MM.1S (cell line): Measurements from ENCODE around the gene RPTOR.

Experiments
- DNase-seq: peaks from one replicate; pipeline ENCODE4 v3.0.0-alpha.2; 2015
- H2AFZ ChIP-seq: fragments of 300-600 bp; sonication (generic); 2 replicates; pipeline ENCODE4 v1.6.0; 2016; ENCODE audit warnings: antibody characterized with exemption, low read length
- H3F3A ChIP-seq: fragments of 300-600 bp; sonication (generic); 2 replicates; pipeline ENCODE4 v1.6.1; 2016; ENCODE audit warnings: mild to moderate bottlenecking, antibody characterized with exemption, low read length, moderate library complexity, mixed read lengths; ENCODE audit not compliant: insufficient read depth
- H3K27ac ChIP-seq: fragments of 300-600 bp; sonication (generic); 2 replicates; pipeline ENCODE4 v1.5.1; 2016; ENCODE audit warnings: mild to moderate bottlenecking, low read length
- H3K27me3 ChIP-seq: fragments of 300-600 bp; sonication (generic); replicated peaks from 2 replicates; pipeline ENCODE4 v1.6.0; 2016; ENCODE audit warnings: low read length; ENCODE audit not compliant: insufficient read depth
- H3K36me3 ChIP-seq: fragments of 300-600 bp; sonication (generic); replicated peaks from 2 replicates; pipeline ENCODE4 v1.6.1; 2016; ENCODE audit warnings: mild to moderate bottlenecking, low read length, mixed read lengths; ENCODE audit not compliant: insufficient read depth
- H3K4me1 ChIP-seq: fragments of 300-600 bp; sonication (generic); 2 replicates; pipeline ENCODE4 v1.6.1; 2016; ENCODE audit warnings: low read length, mixed read lengths
- H3K4me2 ChIP-seq: fragments of 300-600 bp; sonication (generic); 2 replicates; pipeline ENCODE4 v1.6.0; 2016; ENCODE audit warnings: low read depth, low read length
- H3K4me3 ChIP-seq: fragments of 300-600 bp; sonication (generic); 2 replicates; pipeline ENCODE4 v1.5.1; 2016; ENCODE audit warnings: low read length, mixed read lengths
- H3K79me2 ChIP-seq: fragments of 300-600 bp; sonication (generic); 2 replicates; pipeline ENCODE4 v1.6.1; 2016; ENCODE audit warnings: mixed run types, low read length, mixed read lengths
- H3K9ac ChIP-seq: fragments of 300-600 bp; sonication (generic); 2 replicates; pipeline ENCODE4 v1.6.1; 2016; ENCODE audit warnings: low read length, mixed read lengths
- H3K9me2 ChIP-seq: fragments of 300-600 bp; sonication (generic); replicated peaks from 2 replicates; pipeline ENCODE4 v1.6.1; 2016; ENCODE audit warnings: mild to moderate bottlenecking, low read length, mixed read lengths; ENCODE audit not compliant: insufficient read depth
- H3K9me3 ChIP-seq: fragments of 300-600 bp; sonication (generic); replicated peaks from 2 replicates; pipeline ENCODE4 v1.6.1; 2016; ENCODE audit warnings: mild to moderate bottlenecking, low read length, mixed read lengths; ENCODE audit not compliant: insufficient read depth
- H4K20me1 ChIP-seq: fragments of 300-600 bp; sonication (generic); 2 replicates; pipeline ENCODE4 v1.6.1; 2016; ENCODE audit warnings: mild to moderate bottlenecking, low read length, moderate library complexity, mixed read lengths; ENCODE audit not compliant: insufficient read depth
- CTCF ChIP-seq: fragments of 300-600 bp; sonication (generic); IDR thresholded peaks from 2 replicates; pipeline ENCODE4 v1.5.1; 2016; ENCODE audit warnings: antibody characterized with exemption, low read length, mixed read lengths
- EZH2 ChIP-seq: fragments of 300-600 bp; sonication (generic); optimal IDR thresholded peaks from 2 replicates; pipeline ENCODE3; 2017; ENCODE audit warnings: low read depth, mild to moderate bottlenecking, antibody characterized with exemption, low read length, mixed read lengths
- EZH2phosphoT487 ChIP-seq: fragments of 300-600 bp; sonication (generic); IDR thresholded peaks from 2 replicates; pipeline ENCODE4 v1.6.1; 2018; ENCODE audit warnings: antibody characterized with exemption, low read length

Gene RPTOR

GRCh38 chr17:80871341-80871740 lies 326.7 kb downstream of the RPTOR start:
- H3K36me3 ChIP-seq: no peaks in the 10 kb centered on the region
- DNase-seq: peak; percentile 28
- H3K27ac ChIP-seq: no peak overlapping the region
- H3K9me2 ChIP-seq: no peaks in the 10 kb centered on the region
- no peaks in the 10 kb centered on the region for H3K9me3 ChIP-seq
- H3F3A ChIP-seq: no peaks in the 10 kb centered on the region
- H3K4me1 ChIP-seq: peaks cover 14% of the 10 kb centered on the region
- no peaks in the 10 kb centered on the region for H4K20me1 ChIP-seq
- H3K4me2 ChIP-seq: peak overlapping the region; percentile 72; the same call in 1 of the 2 replicates
- no peak for TF ChIP-seq EZH2phosphoT487
- no peak for TF ChIP-seq EZH2
- TF ChIP-seq CTCF: no peak
- no peak overlapping the region for H3K4me3 ChIP-seq
- H2AFZ ChIP-seq: no peak overlapping the region
- no peak overlapping the region for H3K9ac ChIP-seq
- no peaks in the 10 kb centered on the region for H3K27me3 ChIP-seq
- no peaks in the 10 kb centered on the region for H3K79me2 ChIP-seq

- Histone ChIP-seq H3K27ac (no peak overlapping the region), H3K9ac (no peak overlapping the region), H3K79me2 (no peaks in the 10 kb centered on the region), H3K9me2 (no peaks in the 10 kb centered on the region), H3K36me3 (no peaks in the 10 kb centered on the region), H3F3A (no peaks in the 10 kb centered on the region), H4K20me1 (no peaks in the 10 kb centered on the region), H3K27me3 (no peaks in the 10 kb centered on the region), H3K4me2 (peak overlapping the region; percentile 72; the same call in 1 of the 2 replicates), H3K4me1 (peaks cover 14% of the 10 kb centered on the region), H2AFZ (no peak overlapping the region), H3K4me3 (no peak overlapping the region), H3K9me3 (no peaks in the 10 kb centered on the region)
- TF ChIP-seq EZH2phosphoT487 (no peak), CTCF (no peak), EZH2 (no peak)
- no peak for DNase-seq
Observed at GRCh38 chr17:80872001-80872500, 327.4 kb downstream of the RPTOR start.

DNA sequence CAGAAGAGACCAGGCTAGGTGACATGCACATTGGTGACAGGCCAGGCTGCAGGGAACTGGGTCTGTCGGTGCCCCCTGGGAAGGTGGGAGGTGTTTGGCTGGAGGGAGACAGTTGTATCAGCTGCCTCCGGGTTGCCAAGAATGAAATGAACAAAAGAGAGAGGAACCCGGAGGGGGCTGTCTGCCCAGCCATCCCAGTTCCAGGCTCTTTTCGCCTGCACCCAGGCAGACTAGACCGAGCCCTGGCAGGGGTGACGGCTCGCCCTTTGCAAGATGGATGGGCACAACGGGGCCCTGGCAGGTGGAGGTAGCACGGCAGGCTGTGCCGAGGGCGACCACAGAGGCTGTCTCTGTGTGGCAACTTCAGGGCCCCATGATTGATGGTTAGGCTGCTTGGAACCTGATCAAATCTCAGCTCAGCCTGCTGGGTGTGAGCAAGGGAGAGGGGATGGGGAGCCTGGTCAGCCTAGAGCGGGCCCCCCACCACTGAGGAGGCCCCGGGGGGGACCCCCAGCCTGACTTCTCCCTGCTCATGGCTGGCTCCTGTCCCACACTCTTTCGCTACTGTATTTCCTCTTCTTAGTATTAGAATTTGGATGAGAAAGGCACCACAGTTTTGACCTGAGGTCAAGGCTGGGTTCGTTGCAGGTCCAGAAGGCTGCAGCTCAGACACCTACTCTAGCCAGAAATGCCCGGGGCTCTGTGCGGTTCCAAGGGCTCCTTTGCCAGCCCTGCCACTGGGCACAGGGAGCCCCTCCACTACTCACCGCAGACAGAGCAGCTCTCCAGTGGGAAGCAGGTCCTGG lies 328.1 kb downstream of the RPTOR start:
- DNase-seq: no peak
- H3K4me3 ChIP-seq: no peak overlapping the region
- no peaks in the 10 kb centered on the region for H3F3A ChIP-seq
- H3K27me3 ChIP-seq: no peaks in the 10 kb centered on the region
- no peaks in the 10 kb centered on the region for H3K9me3 ChIP-seq
- no peaks in the 10 kb centered on the region for H3K9me2 ChIP-seq
- no peaks in the 10 kb centered on the region for H4K20me1 ChIP-seq
- no peak overlapping the region for H3K27ac ChIP-seq
- no peak overlapping the region for H2AFZ ChIP-seq
- no peak overlapping the region for H3K4me2 ChIP-seq
- H3K4me1 ChIP-seq: peaks cover 14% of the 10 kb centered on the region
- H3K9ac ChIP-seq: no peak overlapping the region
- H3K79me2 ChIP-seq: no peaks in the 10 kb centered on the region
- TF ChIP-seq CTCF: no peak
- TF ChIP-seq EZH2: no peak
- TF ChIP-seq EZH2phosphoT487: no peak
- H3K36me3 ChIP-seq: no peaks in the 10 kb centered on the region
